Central memory CD8-positive, alpha-beta T cell (primary cell): ENCODE results near the gene SLC30A3.

Source experiments
- ATAC-seq: fragments of 150-1000 bp; cut with Tn5 transposase; replicated peaks from 2 replicates; pipeline ENCODE4 v1.10.0; 2022; ENCODE audit warnings: mild to moderate bottlenecking, moderate FRiP score, moderate number of reproducible peaks; ENCODE audit not compliant: poor library complexity, severe bottlenecking; ENCODE audit errors: extremely low read depth
- DNase-seq, 2 donors: peaks; one replicate each; pipeline ENCODE4 v3.0.0; 2021; ENCODE audit warnings: low spot score in 2 of 2
- H3K27ac Mint-ChIP-seq: one replicate; pipeline ENCODE4 v1.8.0; 2022; ENCODE audit warnings: low read depth, mild to moderate bottlenecking, moderate library complexity, mixed read lengths
- H3K27me3 Mint-ChIP-seq: one replicate; pipeline ENCODE4 v1.8.0; 2022; ENCODE audit warnings: mixed read lengths
- H3K36me3 Mint-ChIP-seq: one replicate; pipeline ENCODE4 v1.8.0; 2022; ENCODE audit warnings: mild to moderate bottlenecking, moderate library complexity, mixed read lengths; ENCODE audit not compliant: insufficient read depth
- H3K4me1 Mint-ChIP-seq: one replicate; pipeline ENCODE4 v1.8.0; 2022; ENCODE audit warnings: mixed read lengths
- H3K4me3 Mint-ChIP-seq: one replicate; pipeline ENCODE4 v1.8.0; 2022; ENCODE audit warnings: mild to moderate bottlenecking, moderate library complexity, mixed read lengths
- H3K9me3 Mint-ChIP-seq: one replicate; pipeline ENCODE4 v1.8.0; 2022; ENCODE audit warnings: mixed read lengths

SLC30A3 gene

DNA sequence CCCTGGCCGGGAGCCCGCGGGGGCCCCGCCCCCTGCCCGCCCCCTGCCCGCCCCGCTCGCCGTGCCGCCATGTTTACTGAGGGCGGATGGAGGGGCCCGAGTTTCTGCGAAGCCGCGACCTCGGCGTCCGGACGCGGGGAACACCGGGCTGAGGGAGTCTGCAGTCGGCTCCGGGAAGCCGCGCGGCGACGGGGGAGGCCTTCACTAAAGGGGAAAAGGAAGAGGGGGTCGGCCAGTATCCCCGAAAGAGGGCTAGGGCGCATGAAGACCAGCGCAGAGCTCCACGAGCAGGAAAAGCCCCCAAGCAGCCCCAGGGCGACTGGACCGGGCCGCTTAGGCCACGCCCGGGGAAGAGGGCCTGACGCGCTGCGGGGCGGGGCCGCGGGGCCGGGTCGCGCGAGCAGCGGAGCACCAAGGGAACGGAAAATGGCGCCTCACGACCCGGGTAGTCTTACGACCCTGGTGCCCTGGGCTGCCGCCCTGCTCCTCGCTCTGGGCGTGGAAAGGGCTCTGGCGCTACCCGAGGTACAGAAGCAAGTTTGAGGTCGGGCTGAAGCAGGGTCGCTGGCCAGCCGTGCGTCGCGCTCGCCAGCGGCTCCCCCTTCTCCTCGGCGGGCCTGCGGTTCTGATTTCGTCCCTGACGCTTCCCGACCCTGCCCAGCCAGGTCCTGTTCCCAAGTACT is 50.8 kb downstream of the SLC30A3 start, which contains the start of the genes ATRAID and SLC5A6:
ATRAID (plus strand) TSS at position 99 of the 683 bp plus-strand sequence; CDS start at position 427, 328 bp downstream.
SLC5A6 (minus strand) TSS at position 326 of the 683 bp plus-strand sequence. CDS start 4,618 bp downstream, outside the sequence.
- DNase-seq: peak; percentile 80 to 86
- Mint-ChIP-seq H3K9me3 (no peaks in the 10 kb centered on the region), H3K36me3 (peaks cover 22% of the 10 kb centered on the region), H3K4me1 (peaks cover 36% of the 10 kb centered on the region), H3K27me3 (no peaks in the 10 kb centered on the region), H3K27ac (peak within 1 kb of the TSS; percentile 100), H3K4me3 (peak within 1 kb of the TSS; percentile 99)
- peak; percentile 90 for ATAC-seq

DNA sequence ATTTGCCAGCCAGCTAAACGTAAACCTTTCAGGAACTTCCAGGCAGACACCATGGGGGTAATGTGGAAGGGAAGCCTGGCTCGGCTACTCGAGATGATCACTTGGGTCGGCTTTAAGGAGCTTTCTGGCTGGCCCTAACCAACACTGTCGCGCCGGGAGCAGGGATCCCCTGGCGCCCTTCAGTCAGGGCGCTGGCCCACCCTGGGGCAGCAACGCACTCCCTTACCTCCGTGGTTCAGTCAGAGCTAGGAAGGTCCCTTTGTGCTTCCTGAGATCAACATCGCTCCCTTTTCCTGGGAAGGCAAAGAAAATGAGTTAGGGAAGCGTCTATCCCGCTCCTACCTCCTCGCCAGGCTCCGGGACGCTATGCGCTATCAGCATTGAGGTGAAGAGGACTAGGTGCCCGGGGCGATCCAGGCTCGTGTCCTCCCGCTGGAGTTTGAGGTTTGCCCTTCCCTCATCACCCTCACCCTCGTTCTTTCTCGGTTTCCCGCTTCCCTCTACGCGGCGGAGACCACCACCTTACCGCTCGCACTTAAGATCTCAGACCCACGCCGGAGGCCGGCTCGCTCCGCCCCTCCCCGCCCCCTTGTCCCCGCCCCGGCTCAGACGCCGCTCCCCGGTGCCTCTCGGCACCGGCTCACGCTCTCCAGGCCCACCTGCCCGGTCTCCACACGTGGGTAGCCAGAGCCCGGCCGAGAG is 51.5 kb downstream of the SLC30A3 start:
- peak in 1 of 2 donors; percentile 29 for DNase-seq

DNA sequence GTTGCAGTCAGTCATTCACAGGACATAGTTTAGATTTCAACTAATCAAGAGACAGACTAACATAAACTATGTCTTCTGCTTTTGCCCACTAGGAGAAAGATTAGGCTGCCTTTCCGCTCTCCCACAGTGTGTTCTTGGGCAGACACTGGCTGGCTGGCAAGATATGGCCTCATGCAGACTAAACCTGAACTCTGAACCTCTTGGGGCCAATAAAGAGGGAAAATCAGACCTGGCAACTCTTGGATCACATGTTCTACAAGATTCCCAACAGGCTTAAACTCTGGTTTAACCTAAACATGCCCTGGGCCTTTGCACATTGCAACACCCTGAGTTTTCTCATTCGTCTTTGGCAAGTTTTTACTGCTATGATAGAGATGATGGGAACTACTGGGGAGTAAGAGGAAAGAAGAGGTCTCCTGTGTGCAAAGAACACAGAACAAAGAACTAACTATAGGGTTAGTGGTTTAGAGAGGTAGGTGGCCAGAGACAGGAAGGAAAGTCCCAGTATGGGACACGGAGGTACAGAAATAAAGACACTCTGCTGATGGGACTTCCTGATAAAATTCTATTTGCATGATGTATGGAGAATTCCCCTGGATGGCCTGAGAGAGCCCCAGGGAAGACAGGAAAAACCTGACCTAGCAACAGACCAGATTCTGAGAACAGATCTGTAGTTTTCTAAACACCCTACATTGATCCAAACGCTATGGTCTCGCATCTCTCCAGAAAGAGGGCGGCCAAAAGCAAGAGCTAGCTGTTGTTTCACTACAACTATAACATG is 53.0 kb downstream of the SLC30A3 start:
- ATAC-seq: no peak
- no peak overlapping the region for H3K27ac Mint-ChIP-seq
- H3K36me3 Mint-ChIP-seq: peaks cover 26% of the 10 kb centered on the region
- H3K4me3 Mint-ChIP-seq: peak overlapping the region; percentile 24
- H3K9me3 Mint-ChIP-seq: no peaks in the 10 kb centered on the region
- H3K4me1 Mint-ChIP-seq: peaks cover 24% of the 10 kb centered on the region
- DNase-seq: no peak
- H3K27me3 Mint-ChIP-seq: no peaks in the 10 kb centered on the region

More for the DNA sequence above, 51.5 kb downstream of the SLC30A3 start:
- Mint-ChIP-seq H3K27me3 (no peaks in the 10 kb centered on the region), H3K4me1 (peaks cover 29% of the 10 kb centered on the region), H3K4me3 (peak overlapping the region; percentile 99), H3K36me3 (peaks cover 24% of the 10 kb centered on the region), H3K27ac (peak overlapping the region; percentile 100), H3K9me3 (no peaks in the 10 kb centered on the region)
- ATAC-seq: peak; percentile 1

DNA sequence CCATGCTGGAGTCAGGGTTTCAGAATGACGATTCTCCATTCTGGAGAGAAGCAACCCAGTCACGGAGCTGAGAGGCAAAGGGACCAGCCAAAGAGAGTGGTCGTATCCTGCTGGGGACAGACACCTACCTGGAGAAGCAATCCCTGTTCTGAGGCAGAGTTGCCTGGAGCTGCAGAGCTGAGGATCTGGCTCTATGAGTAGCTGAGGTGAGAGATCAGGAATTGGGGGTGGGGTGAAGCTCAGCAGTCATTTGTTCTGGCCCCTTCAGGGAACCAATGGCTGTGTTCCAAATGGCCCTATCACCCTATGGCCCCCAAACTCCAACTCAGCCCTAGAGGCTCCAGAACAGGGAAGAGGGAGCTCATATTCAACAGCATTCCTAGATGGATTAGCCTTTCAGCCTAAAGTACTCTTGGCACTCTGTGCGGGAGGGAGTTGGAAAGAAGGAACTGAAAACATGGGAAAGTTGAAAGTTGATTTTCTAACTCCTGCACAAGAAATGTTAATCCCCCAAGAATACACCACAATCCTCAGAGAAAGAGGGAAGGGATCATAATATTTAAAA is 54.3 kb downstream of the SLC30A3 start:
- Mint-ChIP-seq H3K27me3 (no peaks in the 10 kb centered on the region), H3K4me1 (peaks cover 21% of the 10 kb centered on the region), H3K36me3 (peaks cover 31% of the 10 kb centered on the region), H3K4me3 (no peak overlapping the region), H3K9me3 (no peaks in the 10 kb centered on the region), H3K27ac (no peak overlapping the region)
- ATAC-seq (no peak), DNase-seq (no peak)

DNA sequence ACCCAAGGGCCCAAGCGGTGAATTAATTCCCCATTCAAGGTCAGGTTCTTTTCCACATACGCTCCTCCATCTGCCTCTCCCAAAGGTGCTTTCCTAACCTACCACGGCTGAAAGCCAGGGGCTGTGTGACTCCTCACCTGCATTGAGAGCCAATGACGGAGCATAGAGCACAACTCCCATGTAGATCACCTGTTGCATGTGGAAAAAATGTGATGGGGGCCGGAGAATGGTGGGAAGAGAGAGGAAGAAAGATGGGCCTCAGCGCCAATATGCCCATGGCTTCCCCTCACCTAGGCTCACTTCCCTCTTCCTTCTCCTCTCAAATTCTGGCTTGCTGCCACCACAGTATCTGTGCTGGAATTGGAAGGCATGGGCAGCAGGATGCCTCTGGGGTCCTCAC is 56.5 kb downstream of the SLC30A3 start:
- no peaks in the 10 kb centered on the region for H3K27me3 Mint-ChIP-seq
- no peaks in the 10 kb centered on the region for H3K9me3 Mint-ChIP-seq
- H3K36me3 Mint-ChIP-seq: peaks cover 30% of the 10 kb centered on the region
- H3K27ac Mint-ChIP-seq: no peak overlapping the region
- H3K4me3 Mint-ChIP-seq: no peak overlapping the region
- DNase-seq (no peak), ATAC-seq (no peak)
- peaks cover 9% of the 10 kb centered on the region for H3K4me1 Mint-ChIP-seq

DNA sequence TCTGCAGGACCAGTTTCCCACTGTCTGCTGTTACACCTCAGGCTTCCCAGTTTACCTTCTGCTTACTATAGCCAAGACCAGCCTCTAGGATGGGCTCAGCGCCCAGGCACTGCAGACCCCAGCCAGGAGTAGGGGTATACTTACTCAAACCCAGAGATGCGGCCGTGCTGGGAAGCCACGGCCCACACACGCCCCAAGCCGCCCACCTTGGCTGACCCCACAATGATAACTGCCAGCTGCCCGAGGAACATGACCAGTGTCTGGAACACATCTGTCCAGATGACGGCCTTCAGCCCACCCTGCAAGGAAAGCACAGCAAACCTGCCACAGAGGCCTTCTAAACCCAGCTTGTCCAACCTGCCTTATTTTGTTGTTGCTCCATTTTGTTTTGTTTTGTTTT is 57.6 kb downstream of the SLC30A3 start:
- no peak overlapping the region for H3K4me3 Mint-ChIP-seq
- peaks cover 33% of the 10 kb centered on the region for H3K36me3 Mint-ChIP-seq
- ATAC-seq: no peak
- H3K27ac Mint-ChIP-seq: no peak overlapping the region
- H3K4me1 Mint-ChIP-seq: peaks cover 9% of the 10 kb centered on the region
- DNase-seq: no peak
- no peaks in the 10 kb centered on the region for H3K9me3 Mint-ChIP-seq
- H3K27me3 Mint-ChIP-seq: no peaks in the 10 kb centered on the region

DNA sequence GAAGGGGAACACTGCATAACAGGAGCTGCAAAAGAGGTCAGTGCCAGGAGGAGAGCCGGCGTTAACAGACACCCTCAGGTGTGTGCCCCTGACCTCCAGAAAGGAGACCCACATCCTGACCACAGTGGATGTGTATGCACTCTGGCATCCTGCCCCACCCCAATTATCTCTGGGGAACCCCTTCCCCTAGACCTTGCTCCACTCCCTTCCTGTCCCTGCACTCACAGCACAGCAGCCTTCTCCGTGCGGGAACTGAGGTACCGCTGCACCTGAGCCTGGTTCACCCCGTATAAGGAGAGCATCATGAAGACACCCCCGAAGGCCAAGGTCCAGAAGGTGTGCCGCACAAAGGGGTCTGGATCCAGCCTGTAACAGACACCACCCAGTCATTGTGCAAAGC is 58.3 kb downstream of the SLC30A3 start:
- Mint-ChIP-seq H3K36me3 (peaks cover 35% of the 10 kb centered on the region), H3K27ac (no peak overlapping the region), H3K9me3 (no peaks in the 10 kb centered on the region), H3K4me3 (no peak overlapping the region), H3K4me1 (peaks cover 3% of the 10 kb centered on the region), H3K27me3 (no peaks in the 10 kb centered on the region)
- ATAC-seq (no peak), DNase-seq (no peak)

DNA sequence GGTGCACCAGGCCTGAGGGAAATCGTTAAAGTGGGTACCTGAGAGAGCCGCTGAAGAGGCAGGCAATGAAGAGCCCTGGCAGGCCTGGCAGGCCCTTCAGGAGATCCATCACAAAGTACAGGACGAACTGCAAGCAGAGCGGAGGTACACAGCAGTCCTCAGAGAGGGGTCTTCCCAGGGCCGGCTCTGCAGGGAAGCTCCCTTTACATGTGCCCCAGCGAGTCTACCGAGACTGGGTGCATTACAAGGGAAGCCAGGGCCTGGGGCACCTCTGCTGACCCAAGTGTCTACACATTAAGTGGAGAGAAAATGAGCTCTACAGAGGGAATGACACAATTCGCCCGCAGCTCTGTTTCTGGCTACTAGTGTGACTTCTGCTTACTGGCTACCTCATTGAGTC is 59.1 kb downstream of the SLC30A3 start:
- Mint-ChIP-seq H3K27ac (no peak overlapping the region), H3K4me1 (no peaks in the 10 kb centered on the region), H3K9me3 (no peaks in the 10 kb centered on the region), H3K27me3 (no peaks in the 10 kb centered on the region), H3K36me3 (peaks cover 38% of the 10 kb centered on the region), H3K4me3 (no peak overlapping the region)
- ATAC-seq: no peak
- DNase-seq: no peak
